KBM-7 (cell line): ENCODE results near the gene MAFB.

Experiments
- DNase-seq: peaks from one replicate; pipeline ENCODE4 v3.0.0-alpha.2; 2015
- in situ Hi-C: fragments of 300-500 bp; cut with MboI; formaldehyde crosslinking; loops from 2 replicates; pipeline ENCODE4 v1.14.3; 2020; ENCODE audit warnings: low sequenced_read_pairs, low pct_unique_long_range_greater_than_20kb, mixed read lengths

Gene MAFB

GRCh38 chr20:40705413-40705812, 16.4 kb upstream of the MAFB start:
- in situ Hi-C loops = no loop called here
- DNase-seq = no peak

GRCh38 chr20:40704828-40705227, 15.8 kb upstream of the MAFB start:
- in situ Hi-C loops = no loop called here

GRCh38 chr20:40703975-40704530, 15.0 kb upstream of the MAFB start:
- in situ Hi-C loops = no loop called here

More at GRCh38 chr20:40704828-40705227, 15.8 kb upstream of the MAFB start:
- no peak for DNase-seq

GRCh38 chr20:40702504-40702903, 13.5 kb upstream of the MAFB start:
- DNase-seq = no peak
- in situ Hi-C loops = no loop called here

More at GRCh38 chr20:40703975-40704530, 15.0 kb upstream of the MAFB start:
- DNase-seq = no peak

- in situ Hi-C loops = no loop called here
- DNase-seq = no peak
Measured at GRCh38 chr20:40698744-40699143, 9.7 kb upstream of the MAFB start.

GRCh38 chr20:40698281-40698680, 9.2 kb upstream of the MAFB start:
- DNase-seq = no peak
- in situ Hi-C loops = no loop called here

- DNase-seq = no peak
- in situ Hi-C loops = no loop called here
Measured at GRCh38 chr20:40697541-40697940, 8.5 kb upstream of the MAFB start.

- DNase-seq = no peak
- in situ Hi-C loops = no loop called here
Measured at GRCh38 chr20:40695214-40695613, 6.2 kb upstream of the MAFB start.

- in situ Hi-C loops = no loop called here
- DNase-seq = no peak
Measured at GRCh38 chr20:40694246-40694645, 5.2 kb upstream of the MAFB start.

- in situ Hi-C loops = no loop called here
- no peak for DNase-seq
Measured at GRCh38 chr20:40692240-40693011, 3.4 kb upstream of the MAFB start.

- in situ Hi-C loops = no loop called here
- no peak for DNase-seq
Measured at GRCh38 chr20:40691566-40692239, 2.7 kb upstream of the MAFB start.

GRCh38 chr20:40690836-40691565, 2.0 kb upstream of the MAFB start:
- no peak for DNase-seq
- in situ Hi-C loops = no loop called here

GRCh38 chr20:40689943-40690835, 1.2 kb upstream of the MAFB start:
- peak; percentile 79 for DNase-seq
- in situ Hi-C loops = no loop called here

- no peak for DNase-seq
- in situ Hi-C loops = no loop called here
Measured at GRCh38 chr20:40688129-40689099, 622 bp downstream of the MAFB start.

- in situ Hi-C loops = no loop called here
Measured at GRCh38 chr20:40687384-40688128, 1.5 kb downstream of the MAFB start.

GRCh38 chr20:40686893-40687292, 2.1 kb downstream of the MAFB start:
- in situ Hi-C loops = no loop called here
- no peak for DNase-seq

More at GRCh38 chr20:40687384-40688128, 1.5 kb downstream of the MAFB start:
- DNase-seq = no peak

- in situ Hi-C loops = no loop called here
- DNase-seq = no peak
Measured at GRCh38 chr20:40686434-40686882, 2.6 kb downstream of the MAFB start.
